Panc1 (cell line): ENCODE data around the gene STK39.

Experiments used
- CTCF ChIP-seq: fragments of 450-650 bp; IDR thresholded peaks from 2 replicates; pipeline ENCODE4 v1.5.1; 2017; ENCODE audit warnings: mild to moderate bottlenecking
- POLR2AphosphoS5 ChIP-seq: IDR thresholded peaks from 2 replicates; pipeline ENCODE4 v1.6.1; 2012; ENCODE audit warnings: mild to moderate bottlenecking, low read depth, low read length, moderate library complexity
- SIN3A ChIP-seq: IDR thresholded peaks from 2 replicates; pipeline ENCODE4 v1.6.1; 2012; ENCODE audit warnings: low read depth, mild to moderate bottlenecking, low read length, moderate library complexity, borderline replicate concordance; ENCODE audit not compliant: insufficient read depth
- TCF7L2 ChIP-seq: IDR thresholded peaks from 2 replicates; pipeline ENCODE4 v1.6.1; 2011; ENCODE audit warnings: mild to moderate bottlenecking, low read depth, low read length, inconsistent platforms

GRCh38 chr2:168198476-168199207, 48.8 kb downstream of the STK39 start:
- no peak for TF ChIP-seq TCF7L2
- TF ChIP-seq SIN3A = no peak
- TF ChIP-seq CTCF = no peak
- TF ChIP-seq POLR2AphosphoS5 = no peak
